MM.1S (cell line): ENCODE results near the gene LUC7L.

Experiments
- DNase-seq: peaks from one replicate; pipeline ENCODE4 v3.0.0-alpha.2; 2015
- H2AFZ ChIP-seq: fragments of 300-600 bp; sonication (generic); 2 replicates; pipeline ENCODE4 v1.6.0; 2016; ENCODE audit warnings: antibody characterized with exemption, low read length
- H3F3A ChIP-seq: fragments of 300-600 bp; sonication (generic); 2 replicates; pipeline ENCODE4 v1.6.1; 2016; ENCODE audit warnings: mild to moderate bottlenecking, antibody characterized with exemption, low read length, moderate library complexity, mixed read lengths; ENCODE audit not compliant: insufficient read depth
- H3K27ac ChIP-seq: fragments of 300-600 bp; sonication (generic); 2 replicates; pipeline ENCODE4 v1.5.1; 2016; ENCODE audit warnings: mild to moderate bottlenecking, low read length
- H3K27me3 ChIP-seq: fragments of 300-600 bp; sonication (generic); replicated peaks from 2 replicates; pipeline ENCODE4 v1.6.0; 2016; ENCODE audit warnings: low read length; ENCODE audit not compliant: insufficient read depth
- H3K36me3 ChIP-seq: fragments of 300-600 bp; sonication (generic); replicated peaks from 2 replicates; pipeline ENCODE4 v1.6.1; 2016; ENCODE audit warnings: mild to moderate bottlenecking, low read length, mixed read lengths; ENCODE audit not compliant: insufficient read depth
- H3K4me1 ChIP-seq: fragments of 300-600 bp; sonication (generic); 2 replicates; pipeline ENCODE4 v1.6.1; 2016; ENCODE audit warnings: low read length, mixed read lengths
- H3K4me2 ChIP-seq: fragments of 300-600 bp; sonication (generic); 2 replicates; pipeline ENCODE4 v1.6.0; 2016; ENCODE audit warnings: low read depth, low read length
- H3K4me3 ChIP-seq: fragments of 300-600 bp; sonication (generic); 2 replicates; pipeline ENCODE4 v1.5.1; 2016; ENCODE audit warnings: low read length, mixed read lengths
- H3K79me2 ChIP-seq: fragments of 300-600 bp; sonication (generic); 2 replicates; pipeline ENCODE4 v1.6.1; 2016; ENCODE audit warnings: mixed run types, low read length, mixed read lengths
- H3K9ac ChIP-seq: fragments of 300-600 bp; sonication (generic); 2 replicates; pipeline ENCODE4 v1.6.1; 2016; ENCODE audit warnings: low read length, mixed read lengths
- H3K9me2 ChIP-seq: fragments of 300-600 bp; sonication (generic); replicated peaks from 2 replicates; pipeline ENCODE4 v1.6.1; 2016; ENCODE audit warnings: mild to moderate bottlenecking, low read length, mixed read lengths; ENCODE audit not compliant: insufficient read depth
- H3K9me3 ChIP-seq: fragments of 300-600 bp; sonication (generic); replicated peaks from 2 replicates; pipeline ENCODE4 v1.6.1; 2016; ENCODE audit warnings: mild to moderate bottlenecking, low read length, mixed read lengths; ENCODE audit not compliant: insufficient read depth
- H4K20me1 ChIP-seq: fragments of 300-600 bp; sonication (generic); 2 replicates; pipeline ENCODE4 v1.6.1; 2016; ENCODE audit warnings: mild to moderate bottlenecking, low read length, moderate library complexity, mixed read lengths; ENCODE audit not compliant: insufficient read depth
- CTCF ChIP-seq: fragments of 300-600 bp; sonication (generic); IDR thresholded peaks from 2 replicates; pipeline ENCODE4 v1.5.1; 2016; ENCODE audit warnings: antibody characterized with exemption, low read length, mixed read lengths
- EZH2 ChIP-seq: fragments of 300-600 bp; sonication (generic); optimal IDR thresholded peaks from 2 replicates; pipeline ENCODE3; 2017; ENCODE audit warnings: low read depth, mild to moderate bottlenecking, antibody characterized with exemption, low read length, mixed read lengths
- EZH2phosphoT487 ChIP-seq: fragments of 300-600 bp; sonication (generic); IDR thresholded peaks from 2 replicates; pipeline ENCODE4 v1.6.1; 2018; ENCODE audit warnings: antibody characterized with exemption, low read length

LUC7L gene

GRCh38 chr16:261031-261691 is 31.9 kb upstream of the LUC7L start:
- H3K79me2 ChIP-seq: no peaks in the 10 kb centered on the region
- no peak overlapping the region for H3K4me3 ChIP-seq
- H3K36me3 ChIP-seq: no peaks in the 10 kb centered on the region
- TF ChIP-seq CTCF (no peak), EZH2 (no peak), EZH2phosphoT487 (no peak)
- H3K4me2 ChIP-seq: no peak overlapping the region
- no peaks in the 10 kb centered on the region for H3K9me3 ChIP-seq
- no peaks in the 10 kb centered on the region for H4K20me1 ChIP-seq
- no peaks in the 10 kb centered on the region for H3K9me2 ChIP-seq
- no peak overlapping the region for H3K27ac ChIP-seq
- no peak overlapping the region for H2AFZ ChIP-seq
- H3K9ac ChIP-seq: no peak overlapping the region
- no peak for DNase-seq
- no peaks in the 10 kb centered on the region for H3F3A ChIP-seq
- H3K4me1 ChIP-seq: no peaks in the 10 kb centered on the region
- H3K27me3 ChIP-seq: no peaks in the 10 kb centered on the region

GRCh38 chr16:260326-260725 is 31.1 kb upstream of the LUC7L start:
- no peaks in the 10 kb centered on the region for H4K20me1 ChIP-seq
- no peak overlapping the region for H3K27ac ChIP-seq
- no peak overlapping the region for H3K9ac ChIP-seq

DNA sequence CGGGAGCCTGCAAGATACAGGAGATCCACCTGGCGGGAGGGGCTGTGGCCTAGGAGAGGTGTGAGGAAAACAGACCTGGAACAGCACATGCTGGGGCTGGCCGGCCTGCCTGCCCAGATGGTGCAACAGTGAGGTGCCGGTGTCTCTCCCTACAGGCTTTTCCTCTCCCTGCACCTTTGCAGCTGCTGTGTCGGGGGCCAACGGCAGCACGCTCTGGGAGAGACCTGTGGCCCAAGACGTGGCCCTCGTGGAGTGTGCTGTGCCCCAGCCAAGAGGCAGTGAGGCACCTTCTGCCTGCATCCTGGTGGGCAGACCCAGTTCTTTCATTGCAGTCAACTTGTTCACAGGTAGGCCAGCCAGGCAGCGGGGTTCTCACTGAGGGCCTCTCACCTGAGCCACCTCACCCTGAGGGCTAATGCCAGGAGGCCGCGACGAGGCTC is 30.6 kb upstream of the LUC7L start:
- Histone ChIP-seq H3K9ac (no peak overlapping the region), H3K36me3 (no peaks in the 10 kb centered on the region), H3K9me2 (no peaks in the 10 kb centered on the region), H2AFZ (no peak overlapping the region), H3K27ac (no peak overlapping the region), H3K4me2 (no peak overlapping the region), H3K9me3 (no peaks in the 10 kb centered on the region), H4K20me1 (no peaks in the 10 kb centered on the region), H3K79me2 (no peaks in the 10 kb centered on the region), H3K4me1 (no peaks in the 10 kb centered on the region), H3K4me3 (no peak overlapping the region), H3F3A (no peaks in the 10 kb centered on the region), H3K27me3 (no peaks in the 10 kb centered on the region)
- TF ChIP-seq CTCF: no peak
- DNase-seq: no peak

More at GRCh38 chr16:260326-260725, 31.1 kb upstream of the LUC7L start:
- Histone ChIP-seq H3K79me2 (no peaks in the 10 kb centered on the region), H3K9me3 (no peaks in the 10 kb centered on the region), H3K9me2 (no peaks in the 10 kb centered on the region), H3F3A (no peaks in the 10 kb centered on the region), H3K27me3 (no peaks in the 10 kb centered on the region), H3K4me2 (no peak overlapping the region), H2AFZ (no peak overlapping the region), H3K4me1 (no peaks in the 10 kb centered on the region), H3K36me3 (no peaks in the 10 kb centered on the region), H3K4me3 (no peak overlapping the region)
- DNase-seq: no peak
- no peak for TF ChIP-seq EZH2
- TF ChIP-seq EZH2phosphoT487: no peak
- TF ChIP-seq CTCF: no peak
